ENCODE data around the gene CEP41.

The CEP41 gene

DNA sequence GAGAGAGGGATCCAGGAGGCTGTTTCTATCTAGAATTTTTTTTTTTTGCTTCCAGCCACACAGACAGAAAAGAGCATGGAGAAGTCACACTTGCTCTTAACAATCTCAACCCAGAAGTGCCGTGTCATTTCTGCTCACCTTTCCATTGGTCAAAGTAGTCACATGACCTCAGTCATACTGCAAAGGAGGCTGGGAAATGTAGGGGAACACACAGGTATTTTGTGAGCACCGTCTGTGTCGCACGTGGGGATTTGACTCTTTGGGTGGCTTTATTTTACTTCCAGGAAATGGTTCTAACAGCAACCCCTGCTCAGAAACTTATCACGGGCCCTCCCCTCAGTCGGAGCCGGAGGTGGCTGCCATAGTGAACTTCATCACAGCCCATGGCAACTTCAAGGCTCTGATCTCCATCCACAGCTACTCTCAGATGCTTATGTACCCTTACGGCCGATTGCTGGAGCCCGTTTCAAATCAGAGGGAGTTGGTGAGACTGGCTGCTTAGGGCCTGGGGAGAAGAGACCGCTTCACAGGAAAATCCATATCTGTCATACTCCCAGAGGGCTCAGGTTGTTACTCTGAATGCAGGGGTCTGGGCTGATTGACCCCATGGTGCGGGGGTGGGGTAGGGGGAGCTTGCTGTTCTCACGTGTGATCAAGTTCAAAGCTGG is 73.6 kb downstream of the CEP41 start:
- peak; percentile 51 for DNase-seq

DNA sequence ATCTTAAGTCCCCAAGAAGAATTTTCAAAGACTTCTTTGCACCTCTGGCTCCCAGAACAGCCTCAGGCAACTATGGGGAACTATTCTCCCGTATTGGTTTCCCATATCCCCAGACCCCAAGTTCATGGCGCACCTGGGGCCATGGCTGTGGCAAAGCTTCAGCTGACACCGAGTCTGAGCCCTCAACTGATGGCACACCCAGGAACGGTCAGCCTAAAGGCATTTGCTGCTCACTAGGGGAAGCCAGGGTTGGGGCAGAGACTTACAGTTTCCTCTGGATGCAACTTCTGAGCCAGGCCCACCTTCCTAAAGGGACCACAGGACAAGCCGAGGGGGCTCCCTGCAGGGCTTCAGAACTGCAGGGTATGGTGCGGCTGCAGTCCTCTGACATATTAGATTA is 74.3 kb downstream of the CEP41 start:
- no peak for DNase-seq

DNA sequence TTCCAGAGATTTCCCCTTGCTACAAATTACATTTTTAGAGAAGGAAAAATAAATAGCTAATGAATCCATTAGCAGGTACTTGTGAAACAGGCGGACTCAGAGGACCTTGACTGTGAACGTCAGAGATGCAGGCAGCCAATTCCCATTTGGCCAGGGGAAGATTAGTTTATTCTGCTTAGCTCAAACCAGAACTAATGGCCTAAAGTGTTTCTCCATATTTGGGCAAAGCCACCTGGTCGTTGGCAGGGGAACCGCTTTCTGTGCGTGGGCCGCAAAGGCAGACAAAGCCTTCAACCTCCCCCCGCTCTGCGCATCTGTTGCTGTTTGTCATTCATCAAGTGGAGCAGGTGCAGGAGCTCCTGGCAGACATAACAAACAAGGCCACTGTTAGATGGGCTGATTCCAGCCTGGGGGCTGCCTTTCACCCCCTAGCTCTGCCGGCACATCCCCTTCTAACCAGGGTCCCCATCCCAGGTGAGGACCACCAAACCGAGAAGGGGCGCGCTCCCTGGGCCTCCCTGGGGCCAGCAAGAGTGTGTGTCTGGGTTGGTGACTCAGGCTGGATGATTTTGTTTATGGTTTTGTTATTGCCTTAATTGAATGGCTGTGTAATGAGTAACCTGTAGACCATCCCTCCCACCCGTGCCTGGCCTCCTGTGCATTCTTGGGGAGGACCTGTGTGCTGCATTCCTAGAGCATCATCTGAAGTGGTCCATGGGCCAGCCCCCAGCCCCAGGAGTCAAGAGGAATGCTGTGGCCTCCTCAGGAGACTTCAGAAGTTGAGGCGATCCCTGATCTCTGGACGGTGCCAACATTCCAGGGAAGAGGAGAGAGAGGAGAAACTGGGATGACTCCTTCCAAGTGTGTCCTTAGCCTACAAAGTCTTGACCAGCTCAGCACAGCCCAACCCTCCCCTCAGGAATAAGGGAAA is 75.0 kb downstream of the CEP41 start:
- DNase-seq: no peak

DNA sequence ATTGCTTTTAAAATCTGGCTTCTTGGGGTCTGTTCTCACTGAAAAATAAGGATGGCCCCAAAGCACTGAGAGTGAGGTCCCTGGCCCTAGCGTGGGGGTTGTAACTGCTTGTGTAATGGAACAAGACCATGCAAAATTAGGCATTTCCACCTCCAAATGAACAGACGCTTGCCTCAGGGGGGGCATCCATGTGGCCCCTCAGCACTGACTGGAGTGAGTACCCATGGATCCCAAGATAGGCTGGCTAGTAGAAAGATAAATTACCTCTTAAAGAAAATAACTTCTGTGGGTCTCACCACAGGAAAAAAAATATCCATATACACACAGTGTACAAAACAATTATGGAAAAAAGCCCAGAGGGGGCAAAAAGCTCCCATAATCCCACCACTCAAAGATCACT is 75.7 kb downstream of the CEP41 start:
- DNase-seq: no peak

DNA sequence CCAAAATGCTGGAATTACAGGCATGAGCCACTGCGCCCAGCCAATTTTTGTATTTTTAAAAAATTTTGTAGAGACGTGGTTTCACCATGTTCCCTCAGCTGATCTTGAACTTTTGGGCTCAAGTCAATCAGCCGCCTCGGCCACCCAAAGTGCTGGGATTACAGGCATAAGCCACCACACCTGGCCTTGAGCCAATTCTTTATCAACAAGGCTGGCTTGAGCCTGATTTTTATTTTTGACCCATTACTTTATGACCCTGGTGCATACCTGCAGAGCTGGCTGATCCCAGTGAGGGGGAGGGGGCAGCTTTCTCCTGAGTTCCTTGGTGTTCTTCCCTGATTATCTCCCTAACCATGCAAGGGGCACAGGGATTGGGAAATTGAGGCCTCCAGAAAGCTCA is 76.4 kb downstream of the CEP41 start:
- DNase-seq: no peak

DNA sequence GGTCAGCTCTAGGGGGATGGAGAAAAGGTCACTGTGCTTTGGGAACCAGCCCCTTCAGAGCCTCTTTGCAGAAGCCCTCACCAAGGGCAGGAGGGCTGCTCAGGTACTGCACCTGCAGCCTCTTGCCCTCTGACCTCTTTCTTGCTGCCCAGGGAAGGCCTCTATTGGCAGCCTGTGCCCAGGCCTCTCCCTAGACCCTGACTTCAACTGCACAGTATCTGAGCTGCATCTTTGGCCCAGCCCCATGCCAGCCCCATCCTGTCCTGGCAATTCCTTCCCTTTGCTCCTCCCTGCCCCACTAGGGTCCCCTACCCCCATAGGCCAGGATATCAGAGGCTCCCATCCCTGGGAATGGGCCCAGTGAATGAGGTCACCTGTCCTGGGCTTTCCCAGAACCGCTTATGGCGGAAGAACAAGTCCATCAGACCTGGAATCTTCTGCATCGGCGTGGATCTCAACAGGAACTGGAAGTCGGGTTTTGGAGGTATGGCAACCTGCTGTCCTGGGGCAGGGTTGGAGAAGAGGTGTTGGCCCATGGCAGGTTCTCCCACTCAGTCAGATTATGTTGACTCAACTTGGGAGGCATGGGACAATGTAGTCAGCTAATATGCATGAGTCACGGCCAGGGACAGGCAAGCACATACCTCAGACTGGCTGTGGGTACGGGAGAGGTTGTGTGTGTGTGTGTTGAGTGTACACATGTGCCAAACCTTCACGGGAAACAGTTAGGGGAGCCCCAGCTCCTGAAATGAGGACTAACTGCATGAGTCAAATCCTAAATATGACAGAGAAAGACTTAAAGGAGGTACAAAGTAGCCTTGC is 77.6 kb downstream of the CEP41 start:
- DNase-seq: no peak

DNA sequence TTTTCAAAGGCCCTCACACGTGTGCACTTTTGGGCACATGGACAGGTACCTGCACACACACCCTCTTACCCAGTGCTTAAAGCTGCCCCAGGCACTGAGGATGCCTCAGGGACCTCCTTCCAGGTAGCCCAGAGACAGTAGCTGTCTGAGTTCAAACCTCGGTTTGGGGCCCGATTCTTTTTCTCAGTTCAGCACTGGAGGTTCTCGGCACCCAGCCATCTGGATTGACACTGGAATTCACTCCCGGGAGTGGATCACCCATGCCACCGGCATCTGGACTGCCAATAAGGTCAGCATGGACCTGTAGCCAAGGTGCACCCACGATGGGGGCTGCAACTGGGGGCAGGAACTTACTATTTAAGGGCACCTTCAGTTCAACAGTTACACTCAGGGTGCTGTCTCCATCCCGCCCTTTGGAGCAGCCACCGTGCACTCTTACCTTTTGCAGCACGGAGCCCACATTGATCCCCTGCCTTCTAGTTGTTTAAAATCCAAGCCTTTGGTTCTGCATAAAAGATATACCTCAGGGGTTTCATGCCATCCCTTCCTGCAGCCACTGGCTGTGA is 78.5 kb downstream of the CEP41 start:
- no peak for DNase-seq

DNA sequence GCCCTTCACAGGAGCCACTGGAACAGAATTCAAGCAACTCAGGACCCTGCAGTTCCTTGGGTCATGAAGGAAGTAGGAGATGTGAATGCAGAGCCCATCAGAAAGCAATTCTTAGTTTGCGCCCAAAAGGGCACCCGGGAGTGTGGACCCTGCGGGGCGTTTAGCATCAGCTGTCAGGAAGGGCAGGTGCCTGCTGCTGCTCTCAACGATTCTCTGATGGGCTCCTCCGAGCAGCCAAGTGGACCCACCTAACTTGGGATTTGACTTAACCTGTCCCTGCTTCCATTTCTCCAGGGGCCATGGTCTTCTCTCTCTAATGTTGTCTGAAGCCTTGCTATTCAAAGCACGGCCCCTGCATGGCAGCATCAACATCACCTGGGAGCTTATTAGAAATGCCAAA is 79.1 kb downstream of the CEP41 start:
- DNase-seq: no peak

DNA sequence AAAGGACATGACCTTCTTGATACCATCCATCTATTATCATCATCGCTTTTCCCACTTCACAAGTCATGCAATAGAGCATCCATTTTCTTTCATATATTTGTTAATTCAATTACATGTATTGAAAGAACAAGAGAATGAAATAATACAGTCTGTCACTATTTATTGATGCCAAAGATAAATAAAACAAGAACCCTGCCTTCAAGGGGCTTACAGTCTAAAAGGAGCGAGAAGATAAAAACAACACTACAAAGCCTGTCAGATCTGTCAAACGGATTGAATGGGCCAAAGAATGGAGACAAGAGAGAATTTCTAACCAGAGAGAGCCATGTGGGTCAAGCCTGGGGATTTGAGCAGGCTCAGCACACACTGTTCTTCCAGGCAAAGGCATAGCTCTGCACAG is 80.3 kb downstream of the CEP41 start:
- no peak for DNase-seq

DNA sequence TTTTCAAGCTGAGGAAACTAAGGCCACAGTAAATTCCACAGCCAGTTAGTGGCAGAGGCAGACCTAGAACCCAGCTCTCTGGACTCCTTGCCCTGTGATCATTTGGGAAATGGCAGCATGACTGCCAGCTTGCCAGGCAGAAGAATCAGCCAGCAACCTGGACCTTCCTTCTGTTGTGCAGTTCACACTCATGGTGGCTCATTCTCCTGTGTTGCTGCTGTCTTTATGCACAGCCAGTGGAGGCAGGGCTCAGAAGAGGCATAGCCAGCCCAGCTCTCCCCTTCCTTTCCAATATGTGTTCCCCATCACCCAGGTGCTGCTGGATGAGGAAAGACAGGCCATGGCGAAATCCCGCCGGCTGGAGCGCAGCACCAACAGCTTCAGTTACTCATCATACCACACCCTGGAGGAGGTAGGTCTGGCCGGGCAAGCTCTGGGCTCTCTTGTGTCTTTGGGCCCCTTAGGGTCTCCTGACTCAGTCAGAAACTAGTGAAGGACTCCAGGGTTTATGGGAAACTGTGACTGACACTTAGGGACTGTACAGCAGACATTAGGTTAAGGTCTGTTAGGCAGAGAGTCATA is 81.4 kb downstream of the CEP41 start:
- DNase-seq: no peak

DNA sequence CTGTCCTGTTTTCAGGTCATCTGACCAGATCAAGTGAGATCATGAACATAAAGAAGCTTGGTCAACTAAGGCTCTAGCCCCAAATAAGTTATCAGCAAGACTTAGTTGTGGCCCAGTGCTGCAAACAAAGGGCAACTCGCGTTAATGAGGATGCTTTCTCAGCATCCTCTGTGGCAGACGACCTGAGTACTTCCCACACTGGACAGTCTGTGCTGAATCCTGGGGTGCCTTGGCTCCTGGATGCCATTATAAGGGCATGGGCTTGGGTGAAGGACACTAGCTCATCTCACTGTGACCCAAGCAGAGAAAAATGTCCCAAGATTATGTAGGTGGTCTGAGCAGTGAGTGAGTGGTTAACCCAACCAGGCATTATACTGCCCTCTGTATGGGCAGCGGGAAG is 82.3 kb downstream of the CEP41 start:
- DNase-seq: no peak

DNA sequence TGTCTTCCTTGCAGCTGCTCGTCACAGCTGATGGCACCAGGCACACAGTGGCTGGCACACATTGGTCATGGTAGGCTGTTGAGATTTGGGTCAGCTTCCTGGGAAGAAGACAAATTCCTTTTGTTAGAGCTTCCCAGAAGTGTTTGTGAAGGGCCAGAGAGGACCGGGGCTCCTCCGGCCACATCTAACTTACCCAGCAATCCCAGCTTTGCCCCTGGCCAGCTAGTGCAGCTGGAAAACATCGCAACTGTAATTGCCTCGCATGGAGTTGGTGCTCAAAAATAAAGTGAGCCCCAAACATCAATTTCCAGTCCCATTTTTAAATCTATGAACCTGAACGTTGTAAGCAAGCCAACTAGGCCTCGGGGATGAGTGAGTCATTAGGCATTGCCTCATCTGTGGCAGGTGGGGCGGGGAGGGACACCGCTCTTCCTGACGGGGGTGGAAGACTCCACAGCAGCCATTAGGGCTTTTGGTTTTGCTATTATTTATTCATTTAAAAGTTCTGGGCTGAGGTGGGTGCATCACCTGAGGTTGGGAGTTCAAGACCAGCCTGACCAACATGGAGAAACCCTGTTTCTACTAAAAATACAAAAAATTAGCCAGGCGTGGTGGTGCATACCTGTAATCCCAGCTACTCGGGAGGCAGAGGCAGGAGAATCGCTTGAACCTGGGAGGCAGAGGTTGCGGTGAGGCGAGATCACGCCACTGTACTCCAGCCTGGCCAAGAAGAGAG is 83.8 kb downstream of the CEP41 start:
- no peak for DNase-seq

DNA sequence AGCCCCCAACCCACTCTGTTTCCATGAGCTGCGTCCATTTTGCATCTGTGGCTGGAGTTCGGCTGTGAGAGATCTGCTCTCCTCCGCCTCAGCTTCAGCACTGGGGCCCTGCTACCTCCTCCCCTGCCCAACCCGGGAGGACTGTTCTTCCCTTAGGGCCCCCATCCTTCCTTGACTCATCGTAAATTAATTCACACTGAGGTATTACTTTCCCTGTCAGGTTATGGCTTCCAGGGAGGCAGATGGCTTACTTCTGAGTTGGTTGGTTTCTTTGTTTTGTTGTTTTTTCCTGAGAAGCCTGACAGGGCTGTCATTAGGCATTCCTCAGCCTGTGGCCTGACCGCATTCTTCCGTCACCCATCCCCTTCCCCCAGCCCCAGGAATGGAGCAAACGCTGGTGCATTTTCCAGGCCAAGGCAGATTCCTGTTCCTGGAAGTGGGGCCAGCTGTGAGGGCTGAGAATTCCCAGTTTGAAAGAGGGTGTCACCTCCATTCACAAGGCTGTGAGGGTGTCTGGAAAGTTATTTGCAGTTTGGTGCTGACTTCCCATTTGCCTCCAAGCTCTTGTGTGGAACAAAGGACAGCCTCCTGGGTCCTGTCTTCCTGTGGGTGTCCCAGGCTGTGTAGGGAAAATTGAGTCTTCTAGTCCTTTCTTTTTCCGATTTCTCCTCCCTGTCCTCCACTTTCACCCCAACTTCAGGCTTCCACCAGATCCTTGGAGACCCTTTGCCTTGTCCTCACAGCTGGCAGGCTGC is 84.5 kb downstream of the CEP41 start:
- DNase-seq: no peak

DNA sequence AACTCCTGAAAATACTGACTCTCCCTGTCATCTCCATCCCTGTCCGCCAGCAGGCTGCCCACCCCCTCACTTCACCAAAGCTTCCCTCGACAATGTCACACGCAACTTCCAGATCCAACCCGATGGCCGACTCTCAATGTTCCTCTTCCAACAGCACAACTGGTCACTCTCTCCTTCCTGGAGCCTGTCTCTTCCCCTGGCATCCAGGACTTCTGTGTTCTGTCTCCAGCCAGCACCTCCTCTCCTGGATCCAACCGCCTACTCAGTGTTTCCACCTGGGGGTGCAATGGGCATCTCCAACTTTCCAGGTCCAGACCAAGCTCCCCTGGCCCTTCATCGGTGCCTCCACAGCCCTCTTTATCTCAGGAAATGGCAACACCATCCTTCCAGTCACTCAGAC is 87.6 kb downstream of the CEP41 start:
- no peak for DNase-seq

DNA sequence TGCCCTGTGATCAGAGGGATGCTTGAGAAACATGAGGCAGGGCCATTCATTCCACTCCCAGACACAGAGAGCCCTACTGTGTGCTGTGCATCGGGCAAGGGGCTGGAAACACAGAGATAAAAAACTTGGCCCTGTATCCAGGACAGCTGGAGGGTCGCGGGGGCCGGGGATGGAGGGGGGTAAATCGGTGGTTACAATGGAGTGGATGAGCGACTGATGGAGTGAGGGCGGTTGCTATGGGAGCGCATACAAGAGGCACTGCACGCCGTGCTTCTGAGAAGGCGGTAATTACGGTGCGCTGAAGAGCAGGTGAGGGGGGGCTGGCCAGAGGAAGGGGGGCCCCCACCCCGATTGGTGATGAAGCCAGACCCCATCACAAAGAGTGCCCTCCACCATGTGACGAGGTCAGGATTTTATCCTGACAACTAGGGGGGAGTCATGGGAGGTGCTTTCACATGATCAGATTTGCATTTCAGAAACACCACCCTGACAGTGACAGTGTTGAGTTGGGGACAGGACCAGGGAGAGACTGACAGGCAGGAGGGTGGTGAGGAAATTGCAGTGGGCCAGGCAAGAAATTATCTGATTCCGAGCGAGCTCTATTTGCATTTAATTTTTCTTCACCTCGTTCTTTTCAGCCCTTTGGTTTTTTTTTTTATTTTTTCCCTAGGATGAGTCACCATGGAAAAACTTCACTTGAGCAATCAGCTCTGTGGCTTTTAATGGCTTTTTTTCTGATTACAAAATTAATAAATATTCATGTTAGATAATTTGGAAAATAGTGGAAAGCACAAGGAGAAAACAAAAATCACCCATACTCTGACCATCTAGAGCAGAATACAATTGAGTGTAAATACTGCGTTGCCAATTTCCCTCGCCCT is 88.4 kb downstream of the CEP41 start:
- no peak for DNase-seq

DNA sequence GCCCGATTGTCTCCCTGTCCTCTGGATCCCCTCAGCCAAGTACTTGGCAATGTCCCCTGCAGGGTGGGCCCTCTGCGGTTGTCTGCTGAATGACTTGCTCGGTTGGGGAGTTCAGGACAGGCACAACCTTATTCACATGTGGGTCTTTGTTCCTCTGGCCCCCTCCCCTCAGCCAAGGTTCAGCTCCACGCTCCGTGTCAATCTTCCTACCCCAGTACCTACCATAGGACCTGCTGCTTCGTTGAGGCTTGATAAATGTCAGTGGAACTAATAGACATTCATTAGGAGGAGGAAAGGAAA is 89.1 kb downstream of the CEP41 start:
- no peak for DNase-seq

DNA sequence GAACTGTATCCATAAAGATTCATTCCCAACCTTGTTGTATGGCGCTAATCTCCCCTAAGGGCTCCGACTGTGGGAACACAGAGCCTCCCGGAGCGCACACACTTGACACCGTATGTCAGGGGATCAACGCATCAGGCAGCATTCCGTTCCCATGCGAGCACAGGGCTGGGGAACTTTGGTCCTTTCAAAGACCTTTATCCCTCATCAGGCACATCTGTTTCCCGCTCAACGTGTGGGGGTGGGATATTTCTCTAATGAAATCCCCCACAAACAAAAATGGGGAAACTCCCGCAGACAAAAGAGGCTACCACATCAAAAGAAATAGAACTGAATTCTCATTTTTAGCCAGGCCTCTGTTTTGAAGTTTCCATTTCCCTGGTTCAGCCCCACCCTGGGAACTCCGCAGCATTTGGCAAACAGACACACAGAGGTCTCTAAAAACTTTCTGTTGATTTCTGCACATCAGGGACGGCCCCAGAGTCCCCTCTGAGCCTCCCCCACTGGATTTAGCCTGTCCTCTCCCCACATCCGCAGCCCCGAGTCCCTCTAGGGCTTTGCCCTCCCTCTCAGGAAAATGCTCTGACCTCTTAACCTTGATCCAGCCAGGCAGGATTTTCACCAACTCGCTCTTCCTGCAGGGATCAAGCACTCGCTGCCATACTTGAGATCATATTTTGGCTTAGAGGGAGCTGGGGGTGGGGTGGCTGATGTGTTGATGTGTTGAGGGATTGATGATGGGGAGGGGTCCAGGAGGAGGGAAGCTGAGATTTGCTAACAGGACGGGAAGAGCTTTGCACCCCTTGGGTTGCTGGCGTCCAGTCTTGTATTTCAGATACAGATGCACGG is 89.6 kb downstream of the CEP41 start:
- DNase-seq: no peak

DNA sequence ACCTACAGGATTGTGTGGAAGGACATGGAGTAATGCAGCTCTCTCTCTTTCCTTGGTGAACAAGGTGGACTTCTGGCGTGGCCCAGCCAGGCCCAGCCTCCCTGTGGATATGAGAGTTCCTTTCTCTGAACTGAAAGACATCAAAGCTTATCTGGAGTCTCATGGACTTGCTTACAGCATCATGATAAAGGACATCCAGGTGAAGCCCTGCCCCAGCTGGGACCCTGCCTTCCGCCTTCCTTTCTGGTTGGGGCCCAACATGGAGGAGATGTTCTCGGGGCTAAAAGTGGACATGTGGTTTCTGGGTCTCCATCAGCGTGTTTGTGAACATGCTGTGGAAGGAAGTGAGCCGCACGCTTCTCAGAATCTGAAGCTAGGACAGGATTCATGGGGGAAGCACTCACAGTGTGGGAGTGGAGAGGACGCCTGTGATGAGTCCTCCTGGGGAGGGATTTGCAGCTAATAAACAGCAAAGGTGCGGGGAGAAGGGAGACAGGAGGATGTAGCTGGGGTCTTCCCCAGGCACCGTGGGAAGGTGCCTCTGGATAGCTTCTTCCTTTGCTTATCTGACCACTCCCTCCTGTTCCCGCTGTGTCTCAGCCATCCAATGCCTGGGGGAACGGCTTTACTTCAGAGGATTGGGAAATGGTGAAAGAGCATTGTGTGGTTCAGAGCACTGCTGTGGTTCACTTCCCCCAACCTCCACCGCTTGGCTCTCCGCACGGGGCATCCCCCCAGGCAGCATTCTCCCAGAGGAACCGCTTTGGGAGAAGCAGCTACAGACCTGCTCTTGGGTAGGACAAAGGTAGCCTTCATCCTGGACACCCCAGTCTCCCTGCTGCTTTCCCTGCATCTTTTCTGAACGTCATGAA is 90.7 kb downstream of the CEP41 start:
- DNase-seq: no peak

DNA sequence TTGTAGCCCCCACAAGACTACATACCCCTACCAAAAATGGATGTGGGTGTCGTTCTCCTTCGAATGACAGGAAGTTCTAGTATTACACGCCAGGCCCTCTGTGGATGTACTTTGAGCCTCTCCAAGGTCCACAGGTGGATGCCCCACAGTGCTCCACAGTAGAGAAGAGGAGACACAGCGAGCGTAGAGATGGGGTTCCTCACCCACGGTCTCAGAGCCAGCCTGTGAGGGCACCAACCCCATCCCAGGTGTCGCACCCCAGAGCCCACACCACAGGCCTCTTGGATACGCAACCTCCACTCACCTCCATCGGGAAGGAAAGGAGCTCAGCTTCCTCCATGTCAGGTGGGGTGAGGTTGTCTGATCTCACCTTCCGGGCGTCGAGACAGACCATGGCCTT is 93.9 kb downstream of the CEP41 start:
- no peak for DNase-seq
